Activated CD8-positive, alpha-beta memory T cell treated with anti-CD3 and anti-CD28 coated beads, Interleukin-2, amount 50 U/mL, for 24 hours (primary cell): ENCODE measurements around the gene KRTAP4-9.
"Not testable (repeated sequence)": the region's sequence is repeated elsewhere in the genome, so short reads cannot be mapped to it uniquely, and the experiment has no call there.

Experiments used
- DNase-seq: peaks from one replicate; pipeline ENCODE4 v3.0.0-alpha.2; 2020; ENCODE audit errors: extremely low read depth

The KRTAP4-9 gene

DNA sequence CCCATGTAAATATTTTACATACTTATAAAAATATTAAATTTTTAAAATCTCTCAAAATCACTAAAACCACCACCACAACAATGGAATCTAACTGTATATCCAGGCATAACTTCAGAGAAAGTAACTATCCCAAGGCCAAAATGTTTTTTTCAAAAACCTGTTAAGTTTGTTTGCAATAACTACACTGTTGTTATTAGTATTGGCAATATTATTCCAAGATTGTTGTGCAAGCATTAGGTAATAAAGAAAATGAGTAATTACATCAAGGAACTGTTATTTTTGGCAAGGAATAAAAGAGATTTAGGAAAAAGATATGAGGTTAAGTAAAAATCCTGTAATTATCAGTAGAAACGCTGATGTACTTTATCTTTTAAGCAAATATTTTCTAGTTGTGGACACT is 22.2 kb downstream of the KRTAP4-9 start:
- DNase-seq = no peak

DNA sequence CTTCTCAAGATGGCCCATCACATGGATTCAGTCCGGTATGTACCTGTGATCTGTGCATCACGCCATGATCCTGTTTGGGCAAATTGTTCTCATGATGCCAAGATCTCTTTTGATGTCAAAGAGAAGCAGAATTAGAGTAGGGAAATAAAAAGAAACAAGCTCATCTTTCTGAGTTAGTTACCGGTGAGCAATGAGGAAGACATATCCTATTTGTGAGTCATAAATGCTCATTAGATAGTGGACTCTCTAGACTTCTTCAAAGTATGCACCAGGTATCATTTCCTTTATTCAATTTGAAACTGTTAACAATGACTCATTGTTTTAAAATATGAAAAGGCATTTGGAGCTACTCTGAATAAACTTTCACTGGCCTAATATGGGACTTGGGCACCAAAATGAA is 26.8 kb downstream of the KRTAP4-9 start:
- no peak for DNase-seq

DNA sequence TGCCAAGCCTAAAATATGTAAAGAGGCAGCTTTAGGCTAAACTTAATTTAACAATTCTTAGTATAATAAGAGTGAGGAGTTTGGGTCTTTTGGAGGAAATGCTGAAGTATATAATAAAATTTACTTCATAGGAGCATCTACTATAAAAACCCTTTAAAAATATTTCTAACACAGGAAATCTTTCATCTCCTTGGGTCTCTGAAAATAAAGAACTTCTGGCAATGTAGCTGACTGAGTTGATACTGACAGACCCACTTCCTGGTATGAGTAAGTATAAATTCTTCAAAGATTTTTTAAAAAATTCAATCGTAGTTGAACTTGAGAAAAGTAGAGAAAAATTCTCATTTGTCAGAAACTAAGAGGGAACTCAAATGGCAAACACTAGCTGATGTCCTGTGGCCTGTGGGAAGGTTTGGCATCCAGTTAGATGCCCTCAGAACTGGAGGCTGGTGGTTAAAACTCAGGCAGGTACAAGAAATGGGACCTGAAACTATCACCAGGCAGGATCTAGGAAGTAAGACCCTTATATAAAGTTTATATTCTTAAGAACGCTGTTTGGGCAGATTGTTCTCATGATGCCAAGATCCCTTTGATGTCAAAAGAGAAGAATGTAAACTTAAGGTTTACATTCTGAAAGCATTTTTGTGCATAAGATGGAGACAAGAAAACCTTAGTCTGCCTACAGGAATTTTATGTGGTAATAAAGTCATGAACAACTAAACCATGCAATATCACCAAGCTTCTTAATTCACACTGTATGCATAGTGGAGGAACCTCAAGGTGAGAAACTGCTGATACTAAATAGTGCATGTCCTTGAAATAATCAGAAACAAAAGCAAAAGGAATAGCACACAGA is 28.9 kb downstream of the KRTAP4-9 start:
- no peak for DNase-seq

DNA sequence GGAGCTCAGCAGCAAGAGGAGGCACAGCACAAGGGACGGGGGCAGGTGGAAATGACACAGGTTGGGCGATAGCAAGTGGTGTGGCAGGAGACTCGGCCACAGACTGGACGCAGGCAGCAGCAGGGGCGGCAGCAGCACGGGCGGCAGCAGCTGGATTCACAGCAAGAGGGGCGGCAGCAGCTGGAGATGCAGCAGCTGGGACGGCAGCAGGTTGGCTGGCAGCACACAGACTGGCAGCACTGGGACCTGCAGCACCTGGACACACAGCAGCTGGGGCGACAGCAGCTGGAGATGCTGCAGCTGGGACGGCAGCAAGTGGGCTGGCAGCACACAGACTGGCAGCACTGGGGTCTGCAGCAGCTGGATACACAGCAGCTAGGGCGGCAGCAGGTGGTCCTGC is 34.7 kb downstream of the KRTAP4-9 start:
- DNase-seq = not testable (repeated sequence)

DNA sequence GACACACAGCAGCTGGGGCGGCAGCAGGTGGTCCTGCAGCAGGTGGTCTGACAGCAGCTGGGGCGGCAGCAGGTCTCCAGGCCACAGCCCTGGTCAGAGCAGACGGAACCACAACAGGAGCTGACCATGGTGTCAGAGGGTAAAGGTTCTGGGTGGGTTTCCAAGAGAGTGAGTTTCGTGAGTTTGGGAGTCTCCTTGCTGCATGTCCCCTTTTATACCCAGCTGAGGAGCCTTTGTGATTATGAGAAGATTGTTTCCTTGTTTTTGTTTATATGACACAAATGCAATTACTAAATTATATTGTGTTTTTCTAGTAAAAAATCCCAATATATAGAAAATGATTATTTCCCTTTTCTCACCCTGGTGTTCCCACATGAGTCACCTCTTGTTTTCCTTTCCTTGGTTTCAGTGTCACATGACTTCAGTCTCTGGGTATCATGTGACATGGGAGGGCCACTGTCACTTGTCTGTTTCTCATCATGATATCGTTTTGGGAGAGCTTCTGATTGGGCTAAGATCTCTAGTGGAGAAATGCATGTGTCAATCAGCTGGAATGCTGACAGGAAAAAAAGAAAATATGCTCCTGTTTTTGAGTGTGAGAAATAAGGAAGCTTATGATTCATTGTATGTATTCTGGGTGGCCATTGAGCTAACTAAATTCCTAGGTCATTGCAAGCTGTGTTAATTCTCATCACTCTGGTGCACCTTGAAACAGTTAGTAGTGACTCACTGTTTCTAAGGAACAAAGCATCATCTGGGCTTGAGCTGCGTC is 35.4 kb downstream of the KRTAP4-9 start, which contains the start of gene KRTAP4-6:
Gene KRTAP4-6, minus strand, starts transcription at position 185 of the 772 bp plus-strand sequence. Its CDS starts 57 bp downstream, at position 128.
- no peak for DNase-seq

DNA sequence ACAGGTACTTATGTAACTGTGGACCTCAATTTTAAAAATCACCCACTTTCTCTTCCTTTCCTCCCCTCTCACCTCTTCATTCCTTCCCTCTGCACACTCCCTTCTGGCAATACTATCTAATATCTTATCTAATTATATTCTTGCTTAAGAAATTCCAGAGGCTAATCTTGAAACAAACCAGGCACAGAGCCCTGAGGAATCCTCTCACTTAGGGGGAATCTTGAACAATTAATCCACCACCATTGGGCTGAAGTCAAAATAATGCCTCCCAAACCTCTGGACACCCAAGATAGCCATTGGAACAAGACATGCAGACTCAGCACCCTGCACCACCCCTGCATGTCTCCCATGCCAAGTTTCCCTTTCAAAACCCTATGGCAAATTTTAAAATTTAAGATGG is 36.2 kb downstream of the KRTAP4-9 start:
- DNase-seq = no peak

DNA sequence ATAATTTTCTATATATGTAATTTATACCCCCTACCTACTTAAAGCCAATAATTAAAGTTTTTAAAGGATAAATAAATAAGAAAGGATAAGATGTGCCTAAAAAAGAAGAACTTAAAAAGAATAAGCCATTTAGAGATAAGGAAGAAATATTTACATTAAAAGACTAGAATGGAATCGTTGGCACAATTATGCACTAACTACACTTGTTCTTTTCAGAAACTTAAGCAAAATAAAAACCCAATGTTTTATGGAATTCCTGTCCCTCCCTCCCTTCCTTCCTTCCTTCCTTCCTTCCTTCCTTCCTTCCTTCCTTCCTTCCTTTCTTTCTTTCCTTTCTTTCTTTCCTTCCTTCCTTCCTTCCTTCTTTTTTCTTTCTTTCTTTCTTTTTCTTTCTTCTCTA is 39.7 kb downstream of the KRTAP4-9 start:
- no peak for DNase-seq

DNA sequence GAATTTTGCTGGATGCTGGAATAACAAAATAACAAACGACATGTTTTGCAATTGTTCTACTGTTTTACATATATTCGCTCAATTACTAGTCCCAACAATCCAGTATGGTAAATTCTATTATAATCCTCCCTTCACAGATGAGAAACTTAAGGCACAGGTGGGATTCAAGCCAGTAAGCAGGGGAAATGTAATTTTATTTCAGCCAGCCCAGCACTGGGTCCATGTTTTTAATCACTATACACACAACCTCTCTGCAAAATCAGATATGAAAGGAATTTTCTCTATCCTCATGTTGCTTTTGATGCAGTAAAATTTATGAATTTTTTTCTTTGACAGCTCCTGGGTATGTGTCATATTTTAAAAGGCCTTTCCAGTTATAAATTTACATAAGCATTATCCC is 40.1 kb downstream of the KRTAP4-9 start:
- DNase-seq = no peak

DNA sequence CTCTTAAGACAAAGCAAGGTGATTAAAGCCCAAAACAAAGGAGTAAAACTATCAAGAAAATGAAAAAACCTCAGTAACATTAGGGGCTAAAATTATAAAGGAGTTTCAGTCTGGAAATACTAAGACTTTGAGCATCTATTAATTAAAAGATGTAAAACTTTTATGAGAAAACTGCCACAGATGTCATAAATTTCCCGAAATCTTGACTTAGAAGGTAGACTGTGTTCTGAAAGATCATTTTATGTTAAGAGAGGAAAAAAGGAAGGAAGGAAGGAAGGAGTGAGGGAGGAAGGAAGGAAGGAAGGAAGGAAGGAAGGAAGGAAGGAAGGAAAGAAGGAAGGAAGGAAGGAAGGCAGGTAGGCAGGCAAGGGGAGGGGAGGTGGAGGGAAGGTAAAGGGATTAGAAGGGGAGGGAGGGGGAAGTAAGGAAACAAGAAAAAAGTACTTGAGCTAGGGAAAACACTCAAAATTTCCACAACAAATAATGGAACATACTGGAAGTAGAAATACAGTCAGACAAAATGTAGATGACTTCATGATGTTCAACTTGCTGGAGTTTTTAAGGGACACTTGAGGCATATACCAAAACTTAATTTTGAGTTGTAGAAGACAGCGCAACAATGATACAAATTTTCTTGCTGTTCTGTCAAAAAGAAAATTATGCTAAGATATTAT is 42.5 kb downstream of the KRTAP4-9 start:
- no peak for DNase-seq

DNA sequence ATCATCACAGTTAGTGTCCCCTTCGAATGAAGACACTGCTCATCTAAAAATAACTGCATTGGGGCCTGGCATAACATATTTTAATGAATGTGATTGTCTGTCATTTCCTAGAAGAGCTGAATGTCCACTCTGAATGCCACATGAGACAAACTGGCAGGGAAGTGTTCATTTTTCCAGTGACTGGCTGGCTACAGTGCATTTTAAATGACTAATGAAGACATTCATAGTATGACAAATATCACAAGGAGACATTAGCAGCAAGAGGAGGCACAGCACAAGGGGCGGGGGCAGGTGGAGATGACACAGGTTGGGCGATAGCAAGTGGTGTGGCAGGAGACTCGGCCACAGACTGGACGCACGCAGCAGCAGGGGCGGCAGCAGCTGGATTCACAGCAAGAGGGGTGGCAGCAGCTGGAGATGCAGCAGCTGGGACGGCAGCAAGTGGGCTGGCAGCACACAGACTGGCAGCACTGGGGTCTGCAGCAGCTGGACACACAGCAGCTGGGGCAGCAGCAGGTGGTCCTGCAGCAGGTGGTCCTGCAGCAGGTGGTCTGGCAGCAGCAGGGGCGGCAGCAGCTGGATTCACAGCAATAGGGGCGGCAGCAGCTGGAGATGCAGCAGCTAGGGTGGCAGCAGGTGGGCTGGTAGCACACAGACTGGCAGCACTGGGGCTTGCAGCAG is 43.9 kb downstream of the KRTAP4-9 start:
- DNase-seq = not testable (repeated sequence)

DNA sequence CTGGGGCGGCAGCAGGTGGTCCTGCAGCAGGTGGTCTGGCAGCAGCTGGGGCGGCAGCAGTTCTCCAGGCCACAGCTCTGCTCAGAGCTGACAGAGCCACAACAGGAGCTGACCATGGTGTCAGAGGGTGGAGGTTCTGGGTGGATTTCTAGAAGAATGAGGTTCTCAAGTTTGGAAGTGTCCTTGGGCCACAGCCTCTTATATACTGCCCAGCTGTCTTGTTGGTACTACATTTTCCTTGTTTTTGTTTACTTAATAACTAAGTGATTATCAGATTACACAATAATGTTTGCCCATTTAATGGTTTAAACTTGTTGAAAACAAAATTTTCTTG is 44.4 kb downstream of the KRTAP4-9 start, which contains the start of gene KRTAP4-5:
Gene KRTAP4-5, minus strand, starts transcription at position 174 of the 334 bp plus-strand sequence. Its CDS starts 58 bp downstream, at position 116.
- no peak for DNase-seq

DNA sequence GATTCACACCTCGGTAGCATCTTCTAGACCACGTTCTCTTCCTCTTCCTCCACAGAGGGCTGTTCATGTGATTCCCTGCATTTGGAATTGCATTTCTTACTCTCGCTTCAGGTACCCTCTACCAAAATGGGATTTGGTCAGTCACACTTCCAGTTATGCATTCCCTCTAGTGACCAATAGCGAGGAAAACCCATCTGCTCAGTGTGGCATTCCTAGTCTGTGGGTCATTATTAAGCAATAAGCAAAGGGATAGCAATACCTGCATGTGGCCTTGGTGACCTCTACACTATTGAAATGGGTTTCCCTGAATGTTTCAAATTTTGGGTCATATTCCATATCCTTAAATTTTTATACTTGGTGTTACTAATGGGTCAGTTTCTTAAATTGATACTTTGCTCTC is 44.8 kb downstream of the KRTAP4-9 start:
- no peak for DNase-seq

DNA sequence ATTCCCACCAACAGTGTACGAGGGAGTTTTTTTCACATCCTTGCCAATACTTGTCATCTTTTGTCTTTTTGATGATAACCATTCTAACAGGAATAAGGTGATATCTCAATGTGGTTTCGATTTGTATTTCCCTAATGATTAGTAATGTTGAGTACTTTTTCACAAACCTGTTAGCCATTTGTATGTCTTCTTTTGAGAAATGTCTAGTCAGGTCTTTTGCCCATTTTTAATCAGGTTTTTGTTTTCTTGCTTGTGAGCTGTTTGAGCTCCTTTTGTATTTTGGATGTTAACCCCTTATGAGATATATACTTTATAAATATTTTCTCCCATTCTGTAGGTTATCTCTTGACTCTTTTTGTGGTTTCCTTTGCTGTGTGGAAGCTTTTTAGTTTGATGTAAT is 46.3 kb downstream of the KRTAP4-9 start:
- DNase-seq = no peak

DNA sequence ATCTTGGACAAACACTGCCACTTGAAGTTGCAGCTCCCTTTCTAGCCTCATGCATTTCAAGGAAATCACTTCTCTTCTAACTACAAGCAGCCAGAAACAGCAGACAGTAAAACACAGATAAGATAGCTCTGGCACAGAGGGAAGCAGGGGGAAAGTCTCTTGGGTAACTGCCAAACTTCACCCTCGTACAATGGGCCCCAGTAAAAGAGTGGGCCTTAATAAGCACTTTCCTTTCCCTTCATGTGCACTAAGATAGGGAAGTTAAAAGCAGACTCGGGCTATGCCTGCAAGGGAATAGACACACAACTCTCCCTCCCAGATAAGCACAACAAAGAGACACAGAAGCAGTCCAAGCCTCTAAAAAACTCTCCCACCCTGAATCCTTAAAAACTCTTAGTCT is 48.7 kb downstream of the KRTAP4-9 start:
- DNase-seq = no peak
